ENCODE measurements around the gene KCND3. TPM values are rescaled to one million over a fixed set of nuclear protein-coding genes. Genes with fewer than 3 reads are reported as not detected.

KCND3 gene
- total and polyA plus RNA-seq, 4 donors = 1.0 to 27.1 (median 6.1) TPM

DNA sequence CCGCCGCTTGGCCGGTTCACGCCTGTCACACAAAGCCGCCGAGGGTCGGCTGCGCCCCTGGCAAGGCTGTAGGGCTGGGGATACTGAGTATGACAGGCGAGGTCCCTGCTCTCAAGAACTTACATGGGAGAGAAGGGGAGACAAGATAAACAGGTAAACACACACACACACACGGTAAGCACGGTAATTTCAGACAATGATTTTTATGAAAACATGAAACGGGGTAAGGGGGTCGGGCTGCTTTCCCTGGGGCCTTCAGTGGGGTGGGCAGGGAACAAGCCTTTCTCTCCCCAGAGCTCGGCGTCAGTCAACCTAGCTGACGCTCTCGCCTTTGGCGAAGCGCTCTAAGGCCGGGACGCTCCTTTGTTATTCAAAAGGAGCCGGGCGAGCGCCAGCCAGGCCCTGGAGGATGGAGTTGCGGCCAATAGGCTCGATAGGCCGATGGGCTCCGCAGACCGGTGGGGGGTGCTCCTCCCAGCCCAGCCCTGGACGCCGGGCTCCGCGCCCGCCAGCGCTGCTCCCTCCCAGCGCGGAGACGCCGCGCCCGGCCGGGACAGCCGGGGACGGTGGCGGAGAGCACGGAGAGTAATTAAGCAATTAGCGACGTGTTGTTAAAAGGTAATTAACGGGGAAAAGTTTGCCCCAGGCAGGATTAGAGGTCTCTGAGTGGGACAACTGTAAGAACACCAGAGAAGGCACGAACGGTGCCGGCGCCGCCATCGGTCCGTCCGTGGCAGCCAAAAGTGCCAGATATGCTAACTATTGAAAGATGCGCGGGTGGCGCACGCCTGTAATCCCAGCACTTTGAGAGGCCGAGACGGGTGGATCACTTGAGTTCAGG lies 249.3 kb downstream of the KCND3 start (continued):
- TF ChIP-seq, protein P1, sequence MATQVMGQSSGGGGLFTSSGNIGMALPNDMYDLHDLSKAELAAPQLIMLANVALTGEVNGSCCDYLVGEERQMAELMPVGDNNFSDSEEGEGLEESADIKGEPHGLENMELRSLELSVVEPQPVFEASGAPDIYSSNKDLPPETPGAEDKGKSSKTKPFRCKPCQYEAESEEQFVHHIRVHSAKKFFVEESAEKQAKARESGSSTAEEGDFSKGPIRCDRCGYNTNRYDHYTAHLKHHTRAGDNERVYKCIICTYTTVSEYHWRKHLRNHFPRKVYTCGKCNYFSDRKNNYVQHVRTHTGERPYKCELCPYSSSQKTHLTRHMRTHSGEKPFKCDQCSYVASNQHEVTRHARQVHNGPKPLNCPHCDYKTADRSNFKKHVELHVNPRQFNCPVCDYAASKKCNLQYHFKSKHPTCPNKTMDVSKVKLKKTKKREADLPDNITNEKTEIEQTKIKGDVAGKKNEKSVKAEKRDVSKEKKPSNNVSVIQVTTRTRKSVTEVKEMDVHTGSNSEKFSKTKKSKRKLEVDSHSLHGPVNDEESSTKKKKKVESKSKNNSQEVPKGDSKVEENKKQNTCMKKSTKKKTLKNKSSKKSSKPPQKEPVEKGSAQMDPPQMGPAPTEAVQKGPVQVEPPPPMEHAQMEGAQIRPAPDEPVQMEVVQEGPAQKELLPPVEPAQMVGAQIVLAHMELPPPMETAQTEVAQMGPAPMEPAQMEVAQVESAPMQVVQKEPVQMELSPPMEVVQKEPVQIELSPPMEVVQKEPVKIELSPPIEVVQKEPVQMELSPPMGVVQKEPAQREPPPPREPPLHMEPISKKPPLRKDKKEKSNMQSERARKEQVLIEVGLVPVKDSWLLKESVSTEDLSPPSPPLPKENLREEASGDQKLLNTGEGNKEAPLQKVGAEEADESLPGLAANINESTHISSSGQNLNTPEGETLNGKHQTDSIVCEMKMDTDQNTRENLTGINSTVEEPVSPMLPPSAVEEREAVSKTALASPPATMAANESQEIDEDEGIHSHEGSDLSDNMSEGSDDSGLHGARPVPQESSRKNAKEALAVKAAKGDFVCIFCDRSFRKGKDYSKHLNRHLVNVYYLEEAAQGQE (IDR thresholded peaks at IDR 0.05) = no peak
- TF ChIP-seq, protein P2, sequence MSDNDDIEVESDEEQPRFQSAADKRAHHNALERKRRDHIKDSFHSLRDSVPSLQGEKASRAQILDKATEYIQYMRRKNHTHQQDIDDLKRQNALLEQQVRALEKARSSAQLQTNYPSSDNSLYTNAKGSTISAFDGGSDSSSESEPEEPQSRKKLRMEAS (IDR thresholded peaks at IDR 0.05) = no peak
- TF ChIP-seq RAD21 (IDR thresholded peaks at IDR 0.05) = no peak

DNA sequence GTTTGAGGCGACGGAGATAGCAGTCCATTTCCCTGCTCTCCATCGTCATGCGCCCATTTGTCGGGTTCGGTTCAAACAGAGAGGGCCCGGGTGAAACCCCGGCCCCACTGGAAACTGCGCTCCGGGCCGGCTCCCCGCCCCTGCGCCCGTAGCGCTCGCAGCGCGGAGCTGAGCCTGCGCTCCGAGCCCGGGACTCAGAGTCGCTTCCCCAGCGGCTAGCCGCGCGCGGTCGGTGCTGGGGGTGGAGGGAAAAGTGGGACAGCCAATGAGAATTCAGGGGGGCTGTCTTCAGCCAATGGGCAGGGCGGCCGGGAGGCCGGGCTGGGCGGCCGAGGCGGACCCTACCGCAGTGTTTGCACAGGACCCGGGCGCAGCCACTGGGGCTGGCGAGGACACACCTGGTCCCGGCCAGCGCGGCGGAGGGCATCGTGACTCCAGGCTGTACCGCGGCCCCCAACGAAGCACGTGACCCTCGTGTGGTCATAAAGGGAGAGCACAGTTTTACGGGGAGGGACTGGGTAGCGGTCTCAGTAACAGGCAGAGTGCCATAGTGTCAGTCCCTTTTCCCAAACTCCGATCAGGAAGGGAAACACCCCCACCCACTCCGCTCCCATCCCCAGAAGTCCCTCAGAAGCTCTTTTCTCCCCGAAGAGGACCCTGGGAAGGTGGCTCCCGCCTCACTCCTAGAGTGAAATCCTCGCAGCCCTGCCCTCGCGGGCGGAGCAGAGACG lies 250.1 kb downstream of the KCND3 start, which contains the start of gene INKA2:
Gene INKA2, minus strand, starts transcription at position 202 of the 731 bp plus-strand sequence. Its CDS starts 153 bp downstream, at position 49.
- peak; percentile 87 for DNase-seq (ENCODE audit: low spot score)
- H3K9ac ChIP-seq (ENCODE audit: low read depth in 1 of 2, low read length in 2 of 2) = peak within 1 kb of the TSS; percentile 52 to 62
- no peak for TF ChIP-seq YY1 (IDR thresholded peaks at IDR 0.05)
- no peak for TF ChIP-seq TAF1 (conservative IDR thresholded peaks at IDR 0.05)
- no peak for TF ChIP-seq HNF4A (conservative IDR thresholded peaks at IDR 0.05)
- TF ChIP-seq, protein P3, sequence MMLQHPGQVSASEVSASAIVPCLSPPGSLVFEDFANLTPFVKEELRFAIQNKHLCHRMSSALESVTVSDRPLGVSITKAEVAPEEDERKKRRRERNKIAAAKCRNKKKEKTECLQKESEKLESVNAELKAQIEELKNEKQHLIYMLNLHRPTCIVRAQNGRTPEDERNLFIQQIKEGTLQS (IDR thresholded peaks at IDR 0.05) = no peak
- no peak for TF ChIP-seq JUND (IDR thresholded peaks at IDR 0.05)
- TF ChIP-seq, protein P4, sequence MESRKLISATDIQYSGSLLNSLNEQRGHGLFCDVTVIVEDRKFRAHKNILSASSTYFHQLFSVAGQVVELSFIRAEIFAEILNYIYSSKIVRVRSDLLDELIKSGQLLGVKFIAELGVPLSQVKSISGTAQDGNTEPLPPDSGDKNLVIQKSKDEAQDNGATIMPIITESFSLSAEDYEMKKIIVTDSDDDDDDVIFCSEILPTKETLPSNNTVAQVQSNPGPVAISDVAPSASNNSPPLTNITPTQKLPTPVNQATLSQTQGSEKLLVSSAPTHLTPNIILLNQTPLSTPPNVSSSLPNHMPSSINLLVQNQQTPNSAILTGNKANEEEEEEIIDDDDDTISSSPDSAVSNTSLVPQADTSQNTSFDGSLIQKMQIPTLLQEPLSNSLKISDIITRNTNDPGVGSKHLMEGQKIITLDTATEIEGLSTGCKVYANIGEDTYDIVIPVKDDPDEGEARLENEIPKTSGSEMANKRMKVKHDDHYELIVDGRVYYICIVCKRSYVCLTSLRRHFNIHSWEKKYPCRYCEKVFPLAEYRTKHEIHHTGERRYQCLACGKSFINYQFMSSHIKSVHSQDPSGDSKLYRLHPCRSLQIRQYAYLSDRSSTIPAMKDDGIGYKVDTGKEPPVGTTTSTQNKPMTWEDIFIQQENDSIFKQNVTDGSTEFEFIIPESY (IDR thresholded peaks at IDR 0.05) = no peak
- TF ChIP-seq FOXA2 (IDR thresholded peaks at IDR 0.05) = no peak
- TF ChIP-seq, protein P2 (IDR thresholded peaks at IDR 0.05) = no peak
- TF ChIP-seq EGR1 (IDR thresholded peaks at IDR 0.05; ENCODE audit: low read depth in 2 of 2) = no peak
- TF ChIP-seq, protein P1 (IDR thresholded peaks at IDR 0.05) = peak; percentile 36
- TF ChIP-seq, protein P5, sequence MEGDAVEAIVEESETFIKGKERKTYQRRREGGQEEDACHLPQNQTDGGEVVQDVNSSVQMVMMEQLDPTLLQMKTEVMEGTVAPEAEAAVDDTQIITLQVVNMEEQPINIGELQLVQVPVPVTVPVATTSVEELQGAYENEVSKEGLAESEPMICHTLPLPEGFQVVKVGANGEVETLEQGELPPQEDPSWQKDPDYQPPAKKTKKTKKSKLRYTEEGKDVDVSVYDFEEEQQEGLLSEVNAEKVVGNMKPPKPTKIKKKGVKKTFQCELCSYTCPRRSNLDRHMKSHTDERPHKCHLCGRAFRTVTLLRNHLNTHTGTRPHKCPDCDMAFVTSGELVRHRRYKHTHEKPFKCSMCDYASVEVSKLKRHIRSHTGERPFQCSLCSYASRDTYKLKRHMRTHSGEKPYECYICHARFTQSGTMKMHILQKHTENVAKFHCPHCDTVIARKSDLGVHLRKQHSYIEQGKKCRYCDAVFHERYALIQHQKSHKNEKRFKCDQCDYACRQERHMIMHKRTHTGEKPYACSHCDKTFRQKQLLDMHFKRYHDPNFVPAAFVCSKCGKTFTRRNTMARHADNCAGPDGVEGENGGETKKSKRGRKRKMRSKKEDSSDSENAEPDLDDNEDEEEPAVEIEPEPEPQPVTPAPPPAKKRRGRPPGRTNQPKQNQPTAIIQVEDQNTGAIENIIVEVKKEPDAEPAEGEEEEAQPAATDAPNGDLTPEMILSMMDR (IDR thresholded peaks at IDR 0.05; ENCODE audit: low read depth, low read length, missing input control) = no peak
- no peak for TF ChIP-seq FOXA1 (IDR thresholded peaks at IDR 0.05)
- TF ChIP-seq NR2F2 (IDR thresholded peaks at IDR 0.05) = no peak
- peak; percentile 67 for TF ChIP-seq SP1 (IDR thresholded peaks at IDR 0.05)
- TF ChIP-seq RAD21 (IDR thresholded peaks at IDR 0.05) = peak in 1 of 2 donors; percentile 7
- WGBS = 1% methylated on average over 59 of the region's 59 CpGs
- H3K27me3 ChIP-seq (ENCODE audit: control insufficient read depth in 4 of 4, insufficient read depth in 4 of 4, low read length in 3 of 4) = no peaks in the 10 kb centered on the region
- H3K4me1 ChIP-seq (ENCODE audit: control insufficient read depth in 4 of 4, insufficient read depth in 4 of 4, low read length in 3 of 4) = peaks cover 7 to 30% (median 17%) of the 10 kb centered on the region in 4 donors
- no peaks in the 10 kb centered on the region for H3K36me3 ChIP-seq (ENCODE audit: control insufficient read depth in 4 of 4, insufficient read depth in 3 of 4, low read depth in 1 of 4, low read length in 3 of 4)
- peak within 1 kb of the TSS; percentile 71 to 73 for H3K27ac ChIP-seq (ENCODE audit: low read depth in 1 of 2, low read length in 2 of 2)
- peak within 1 kb of the TSS; percentile 60 to 80 (median 77) for H3K4me3 ChIP-seq (ENCODE audit: low read depth in 1 of 3, low read length in 3 of 3)
- no peaks in the 10 kb centered on the region for H3K9me3 ChIP-seq (ENCODE audit: control insufficient read depth in 4 of 4, low read length in 3 of 4)
